HFF-Myc (cell line): ENCODE data around the gene ADPRH.

Experiments used
- DNase-seq: peaks from one replicate; pipeline ENCODE4 v3.0.0-alpha.2; 2011; ENCODE audit warnings: low read depth; ENCODE audit errors: extremely low read depth
- H3K4me3 ChIP-seq: replicated peaks from 2 replicates; pipeline ENCODE4 v1.5.1; 2011; ENCODE audit warnings: low read depth, mild to moderate bottlenecking, control low read depth, low read length
- TF ChIP-seq, protein P1 (sequence below): IDR thresholded peaks from 2 replicates; pipeline ENCODE4 v1.5.1; 2012; ENCODE audit warnings: mild to moderate bottlenecking, low read depth, low read length, control low read depth; ENCODE audit errors: missing control alignments

ADPRH gene

DNA sequence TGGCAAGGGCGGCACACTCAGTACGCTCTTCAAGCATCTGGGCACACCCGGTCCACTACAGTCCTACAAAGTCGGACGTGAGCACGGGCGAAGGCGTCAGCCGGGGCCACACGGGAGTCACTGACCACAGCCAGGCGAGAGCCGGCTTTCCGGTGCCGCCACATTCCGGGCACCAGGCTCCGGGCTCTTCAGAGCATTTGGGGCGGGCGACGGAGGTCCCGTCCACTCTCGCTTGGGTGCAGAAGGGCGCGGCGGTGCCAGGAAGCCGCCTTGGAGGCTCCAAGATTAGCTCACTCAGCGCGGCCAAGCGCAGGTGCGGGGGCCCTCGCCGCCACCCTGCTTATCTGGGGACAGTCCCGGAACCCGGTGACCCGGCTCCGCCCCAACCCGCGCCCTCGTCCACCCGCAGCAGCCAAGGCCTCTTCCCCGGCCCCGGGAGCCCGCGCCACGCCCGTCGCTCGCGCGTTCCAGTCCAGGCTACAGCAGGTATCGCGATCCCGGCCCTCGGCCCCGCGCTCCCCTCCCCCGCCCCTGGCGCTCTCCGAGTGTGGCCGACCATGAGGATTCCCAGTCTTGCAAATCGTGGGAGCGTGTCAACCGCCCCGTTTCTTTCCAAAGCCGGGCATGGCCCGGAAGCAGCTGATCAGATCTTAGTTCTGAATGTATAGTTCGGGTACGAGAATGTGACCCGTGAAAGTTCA is at the start of gene ADPRH:
TSS of gene ADPRH (plus strand) at position 127 of the 701 bp plus-strand sequence. CDS start 2,678 bp downstream, outside the sequence.
- peak within 1 kb of the TSS; percentile 46 for H3K4me3 ChIP-seq
- DNase-seq: no peak
- TF ChIP-seq, protein P1, sequence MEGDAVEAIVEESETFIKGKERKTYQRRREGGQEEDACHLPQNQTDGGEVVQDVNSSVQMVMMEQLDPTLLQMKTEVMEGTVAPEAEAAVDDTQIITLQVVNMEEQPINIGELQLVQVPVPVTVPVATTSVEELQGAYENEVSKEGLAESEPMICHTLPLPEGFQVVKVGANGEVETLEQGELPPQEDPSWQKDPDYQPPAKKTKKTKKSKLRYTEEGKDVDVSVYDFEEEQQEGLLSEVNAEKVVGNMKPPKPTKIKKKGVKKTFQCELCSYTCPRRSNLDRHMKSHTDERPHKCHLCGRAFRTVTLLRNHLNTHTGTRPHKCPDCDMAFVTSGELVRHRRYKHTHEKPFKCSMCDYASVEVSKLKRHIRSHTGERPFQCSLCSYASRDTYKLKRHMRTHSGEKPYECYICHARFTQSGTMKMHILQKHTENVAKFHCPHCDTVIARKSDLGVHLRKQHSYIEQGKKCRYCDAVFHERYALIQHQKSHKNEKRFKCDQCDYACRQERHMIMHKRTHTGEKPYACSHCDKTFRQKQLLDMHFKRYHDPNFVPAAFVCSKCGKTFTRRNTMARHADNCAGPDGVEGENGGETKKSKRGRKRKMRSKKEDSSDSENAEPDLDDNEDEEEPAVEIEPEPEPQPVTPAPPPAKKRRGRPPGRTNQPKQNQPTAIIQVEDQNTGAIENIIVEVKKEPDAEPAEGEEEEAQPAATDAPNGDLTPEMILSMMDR: no peak

DNA sequence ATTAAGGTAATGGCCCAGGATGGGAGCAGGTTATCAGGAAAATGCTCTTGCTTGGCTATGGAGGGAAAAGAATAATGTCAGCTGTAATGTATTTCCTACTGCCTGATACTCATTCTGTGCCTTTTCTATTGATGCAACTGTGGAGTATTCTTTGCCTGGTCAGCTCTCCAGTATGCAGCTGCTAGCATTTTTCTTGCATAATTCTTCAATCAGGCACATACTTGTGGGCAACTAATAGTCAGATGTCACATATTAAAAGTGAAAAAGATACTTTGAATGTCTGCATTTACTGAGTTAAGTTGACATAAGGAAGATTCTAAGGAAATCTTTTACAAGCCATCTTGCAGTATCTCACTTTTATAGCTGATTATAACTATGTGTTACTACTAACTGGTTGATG is 49.4 kb upstream of the ADPRH start:
- TF ChIP-seq, protein P1: no peak
- H3K4me3 ChIP-seq: no peak overlapping the region
- DNase-seq: no peak

DNA sequence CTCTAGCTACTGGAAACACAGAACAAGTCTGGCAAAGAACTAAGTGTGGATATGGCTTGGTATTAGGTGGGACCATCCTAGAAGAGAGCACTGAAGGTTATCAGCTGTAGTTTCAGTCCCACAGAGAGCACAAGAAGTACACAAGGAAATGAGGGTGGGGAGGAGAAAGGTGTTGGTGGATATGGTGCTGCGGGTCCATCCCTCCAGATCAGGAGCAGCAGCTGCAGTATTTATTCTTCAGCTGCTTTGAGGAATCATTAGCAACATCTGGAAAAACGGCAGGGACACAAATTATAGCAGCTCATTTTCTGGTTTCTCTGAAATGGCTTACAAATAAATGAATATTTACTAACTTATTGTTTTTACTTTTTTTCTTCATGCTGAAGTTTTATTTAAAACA is 48.8 kb upstream of the ADPRH start:
- TF ChIP-seq, protein P1: no peak
- DNase-seq: no peak

DNA sequence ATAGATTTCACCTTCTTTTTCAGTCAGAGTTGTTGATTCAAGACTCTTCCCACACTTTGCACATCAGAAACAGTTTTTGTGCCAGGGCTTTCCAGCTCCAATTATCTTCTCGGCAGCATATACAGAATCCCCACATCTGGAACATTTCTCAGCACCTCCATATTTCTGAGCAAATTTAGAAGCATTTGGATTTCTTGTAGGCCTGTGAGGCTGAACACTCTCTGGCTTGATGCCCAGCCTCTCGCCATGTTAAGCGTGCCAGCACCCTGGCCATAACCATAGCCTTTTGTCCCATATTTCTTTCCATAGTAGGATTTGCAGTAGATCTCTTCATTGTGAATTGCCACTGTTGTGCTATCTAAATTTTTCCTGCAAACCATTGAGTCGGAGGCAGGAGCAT is 48.1 kb upstream of the ADPRH start:
- TF ChIP-seq, protein P1: no peak
- DNase-seq: no peak
- no peak overlapping the region for H3K4me3 ChIP-seq

More for the DNA sequence above, 48.8 kb upstream of the ADPRH start:
- no peak overlapping the region for H3K4me3 ChIP-seq

DNA sequence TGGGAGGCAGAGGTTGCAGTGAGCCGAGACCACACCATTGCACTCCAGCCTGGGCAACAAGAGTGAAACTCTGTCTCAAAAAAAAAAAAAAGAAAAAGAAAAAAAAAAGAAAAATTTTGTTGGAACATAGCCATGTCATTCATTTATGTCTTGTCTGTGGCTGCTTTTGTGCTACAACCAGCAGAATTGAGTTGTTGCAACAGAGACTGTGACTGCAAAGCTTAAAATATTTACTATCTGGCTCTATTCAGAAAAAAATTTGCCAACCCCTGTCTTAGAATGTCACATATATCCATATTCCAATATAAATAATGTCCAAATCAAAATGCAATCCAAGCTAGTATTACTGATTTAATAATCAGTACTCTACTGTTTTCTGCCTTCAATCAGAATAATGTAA is 45.0 kb upstream of the ADPRH start:
- TF ChIP-seq, protein P1: no peak
- no peak for DNase-seq
- H3K4me3 ChIP-seq: no peak overlapping the region

DNA sequence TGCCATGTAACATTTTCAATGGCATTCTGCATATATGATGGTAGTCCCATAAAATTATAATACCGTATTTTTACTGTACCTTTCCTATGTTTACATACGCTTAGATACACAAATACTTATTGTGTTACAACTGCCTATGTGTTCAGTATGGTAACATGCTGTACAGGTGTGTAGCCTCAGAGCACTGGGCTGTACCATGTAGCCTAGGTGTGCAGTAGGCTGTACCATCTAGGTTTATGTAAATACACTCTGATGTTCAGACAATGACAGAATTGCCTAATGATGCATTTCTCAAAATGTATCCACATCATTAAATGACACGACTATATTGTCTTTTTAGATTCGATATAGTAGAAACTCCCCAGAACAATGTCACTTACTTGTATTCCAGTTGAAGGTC is 42.5 kb upstream of the ADPRH start:
- TF ChIP-seq, protein P1: no peak
- DNase-seq: no peak
- no peak overlapping the region for H3K4me3 ChIP-seq

DNA sequence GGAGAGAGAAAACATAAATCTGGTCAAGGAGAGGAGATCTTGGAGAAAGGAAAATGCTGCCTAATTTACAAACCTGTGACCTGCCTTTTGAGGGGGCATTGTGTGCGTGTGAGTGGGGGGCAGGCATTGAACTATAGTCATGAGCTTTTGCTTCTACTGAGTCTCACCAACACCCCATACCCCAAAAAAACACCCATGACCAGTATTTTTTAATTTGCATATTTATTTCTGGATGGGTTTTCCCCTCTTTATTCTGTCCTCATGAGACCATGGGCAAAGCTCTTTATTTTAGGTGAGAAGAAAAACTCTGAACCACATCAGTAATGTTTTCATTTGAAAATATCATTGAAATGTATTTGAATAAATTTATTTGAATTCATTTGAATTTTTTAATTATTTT is 40.5 kb upstream of the ADPRH start:
- TF ChIP-seq, protein P1: no peak
- no peak for DNase-seq
- no peak overlapping the region for H3K4me3 ChIP-seq
